Spleen (tissue), 7 donors: Measurements from ENCODE around the gene MYRF.

ENCODE experiments used
- POLR2A ChIP-seq, 3 donors: fragments of 450-650 bp; IDR thresholded peaks; one replicate each; pipeline ENCODE4 v1.5.1; 2017; ENCODE audit warnings: antibody characterized with exemption in 3 of 3, mild to moderate bottlenecking in 1 of 3
- POLR2AphosphoS5 ChIP-seq, 3 donors: sonication (generic); formaldehyde crosslinking; IDR thresholded peaks; one replicate each; pipeline ENCODE4 v1.5.1; 2017; ENCODE audit warnings: antibody characterized with exemption in 3 of 3
- TF ChIP-seq, protein P1 (sequence below), 11 experiments: fragments of 200-600 bp in 7 of 11; fragments of 450-650 bp in 4 of 11; sonication (generic) in 4 of 11; IDR thresholded peaks in 8 of 11; conservative IDR thresholded peaks in 3 of 11; 1 replicate in 7 of 11; 2 replicates in 4 of 11; pipeline versions ENCODE4 v1.4.0 to v1.8.0; 2016 to 2021; ENCODE audit warnings: antibody characterized with exemption in 11 of 11, inconsistent platforms in 4 of 11, mild to moderate bottlenecking in 1 of 11
- donor health status: DM: no; HTN: no; CAD: no; lungs with moderate emphysema.
- donor health status: DM: no; HTN: no; CAD: no.
- donor health status: DM: no; HTN: no; CAD: no.

GRCh38 chr11:61736310-61736709, 16.1 kb upstream of the MYRF start:
- TF ChIP-seq, protein P1, sequence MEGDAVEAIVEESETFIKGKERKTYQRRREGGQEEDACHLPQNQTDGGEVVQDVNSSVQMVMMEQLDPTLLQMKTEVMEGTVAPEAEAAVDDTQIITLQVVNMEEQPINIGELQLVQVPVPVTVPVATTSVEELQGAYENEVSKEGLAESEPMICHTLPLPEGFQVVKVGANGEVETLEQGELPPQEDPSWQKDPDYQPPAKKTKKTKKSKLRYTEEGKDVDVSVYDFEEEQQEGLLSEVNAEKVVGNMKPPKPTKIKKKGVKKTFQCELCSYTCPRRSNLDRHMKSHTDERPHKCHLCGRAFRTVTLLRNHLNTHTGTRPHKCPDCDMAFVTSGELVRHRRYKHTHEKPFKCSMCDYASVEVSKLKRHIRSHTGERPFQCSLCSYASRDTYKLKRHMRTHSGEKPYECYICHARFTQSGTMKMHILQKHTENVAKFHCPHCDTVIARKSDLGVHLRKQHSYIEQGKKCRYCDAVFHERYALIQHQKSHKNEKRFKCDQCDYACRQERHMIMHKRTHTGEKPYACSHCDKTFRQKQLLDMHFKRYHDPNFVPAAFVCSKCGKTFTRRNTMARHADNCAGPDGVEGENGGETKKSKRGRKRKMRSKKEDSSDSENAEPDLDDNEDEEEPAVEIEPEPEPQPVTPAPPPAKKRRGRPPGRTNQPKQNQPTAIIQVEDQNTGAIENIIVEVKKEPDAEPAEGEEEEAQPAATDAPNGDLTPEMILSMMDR (IDR thresholded peaks at IDR 0.05 in 8 of 11, conservative IDR thresholded peaks at IDR 0.05 in 3 of 11) = no peak
- TF ChIP-seq POLR2A (IDR thresholded peaks at IDR 0.05) (no peak), POLR2AphosphoS5 (IDR thresholded peaks at IDR 0.05) (no peak)
